IPS-20b (cell line): ENCODE measurements around the gene AMBP.

ENCODE experiments used
- H3K27ac ChIP-seq: one replicate; pipeline ENCODE4 v1.5.1; 2013; ENCODE audit warnings: low read length
- H3K27me3 ChIP-seq: 2 replicates; pipeline ENCODE4 v1.6.1; 2013; ENCODE audit warnings: mild to moderate bottlenecking, low read length, inconsistent platforms; ENCODE audit not compliant: insufficient read depth
- H3K36me3 ChIP-seq: 2 replicates; pipeline ENCODE4 v1.6.1; 2013; ENCODE audit warnings: low read depth, mild to moderate bottlenecking, inconsistent platforms, low read length, moderate library complexity; ENCODE audit not compliant: insufficient read depth
- H3K4me1 ChIP-seq: 2 replicates; pipeline ENCODE4 v1.6.1; 2013; ENCODE audit warnings: mild to moderate bottlenecking, control low read depth, inconsistent platforms, low read length, moderate library complexity; ENCODE audit not compliant: insufficient read depth
- H3K4me3 ChIP-seq: 2 replicates; pipeline ENCODE4 v1.5.1; 2013; ENCODE audit warnings: mild to moderate bottlenecking, low read length, inconsistent platforms
- H3K9ac ChIP-seq: 2 replicates; pipeline ENCODE4 v1.6.1; 2013; ENCODE audit warnings: low read depth, mild to moderate bottlenecking, inconsistent platforms, low read length, moderate library complexity
- H3K9me3 ChIP-seq: 2 replicates; pipeline ENCODE4 v1.6.1; 2013; ENCODE audit warnings: mild to moderate bottlenecking, low read depth, low read length, inconsistent platforms; ENCODE audit not compliant: insufficient read depth

Gene AMBP

GRCh38 chr9:114109124-114109523, 31.0 kb upstream of the AMBP start:
- Histone ChIP-seq H3K4me1 (no peaks in the 10 kb centered on the region), H3K9ac (no peak overlapping the region; the same call in 1 of the 2 replicates), H3K27ac (no peak overlapping the region), H3K9me3 (no peaks in the 10 kb centered on the region), H3K4me3 (no peak overlapping the region), H3K27me3 (peaks cover 46% of the 10 kb centered on the region), H3K36me3 (no peaks in the 10 kb centered on the region)

- H3K9ac ChIP-seq, result no peak overlapping the region; the same call in 1 of the 2 replicates
- no peaks in the 10 kb centered on the region for H3K9me3 ChIP-seq
- peaks cover 42% of the 10 kb centered on the region for H3K27me3 ChIP-seq
- H3K4me3 ChIP-seq, result no peak overlapping the region
- no peaks in the 10 kb centered on the region for H3K4me1 ChIP-seq
- H3K27ac ChIP-seq, result no peak overlapping the region
- H3K36me3 ChIP-seq, result no peaks in the 10 kb centered on the region
These were observed 30.1 kb upstream of the AMBP start for GRCh38 chr9:114108016-114108833.

- no peaks in the 10 kb centered on the region for H3K4me1 ChIP-seq
- no peak overlapping the region for H3K27ac ChIP-seq
- no peaks in the 10 kb centered on the region for H3K9me3 ChIP-seq
- no peaks in the 10 kb centered on the region for H3K36me3 ChIP-seq
- peaks cover 35% of the 10 kb centered on the region for H3K27me3 ChIP-seq
- H3K9ac ChIP-seq, result no peak overlapping the region
- H3K4me3 ChIP-seq, result no peak overlapping the region
These were observed 29.3 kb upstream of the AMBP start for GRCh38 chr9:114107286-114108001.

- no peaks in the 10 kb centered on the region for H3K36me3 ChIP-seq
These were observed 27.1 kb upstream of the AMBP start for GRCh38 chr9:114105236-114105635.

GRCh38 chr9:114102484-114102883, 24.4 kb upstream of the AMBP start:
- Histone ChIP-seq H3K27me3 (peaks cover 52% of the 10 kb centered on the region), H3K36me3 (no peaks in the 10 kb centered on the region), H3K4me1 (peaks cover 5% of the 10 kb centered on the region; the same call in 1 of the 2 replicates), H3K9me3 (0 out of 2 replicates have a peak, but pooled peaks cover 3% of the 10 kb centered on the region), H3K9ac (no peak overlapping the region), H3K27ac (no peak overlapping the region), H3K4me3 (no peak overlapping the region)

More at GRCh38 chr9:114105236-114105635, 27.1 kb upstream of the AMBP start:
- Histone ChIP-seq H3K9me3 (0 out of 2 replicates have a peak, but pooled peaks cover 3% of the 10 kb centered on the region), H3K9ac (no peak overlapping the region), H3K27ac (no peak overlapping the region), H3K4me1 (no peaks in the 10 kb centered on the region), H3K27me3 (peaks cover 47% of the 10 kb centered on the region), H3K4me3 (no peak overlapping the region)

GRCh38 chr9:114100536-114100935, 22.4 kb upstream of the AMBP start:
- Histone ChIP-seq H3K27ac (no peak overlapping the region), H3K4me3 (no peak overlapping the region), H3K36me3 (no peaks in the 10 kb centered on the region), H3K9me3 (0 out of 2 replicates have a peak, but pooled peaks cover 3% of the 10 kb centered on the region), H3K4me1 (peaks cover 5% of the 10 kb centered on the region; the same call in 1 of the 2 replicates), H3K9ac (no peak overlapping the region), H3K27me3 (peaks cover 61% of the 10 kb centered on the region)

GRCh38 chr9:114099669-114100270, 21.7 kb upstream of the AMBP start:
- Histone ChIP-seq H3K27ac (no peak overlapping the region), H3K36me3 (no peaks in the 10 kb centered on the region), H3K4me1 (peaks cover 5% of the 10 kb centered on the region; the same call in 1 of the 2 replicates), H3K9me3 (0 out of 2 replicates have a peak, but pooled peaks cover 3% of the 10 kb centered on the region), H3K9ac (no peak overlapping the region), H3K27me3 (peaks cover 57% of the 10 kb centered on the region), H3K4me3 (no peak overlapping the region)

GRCh38 chr9:114098936-114099668, 21.0 kb upstream of the AMBP start, which contains the start of gene KIF12:
Gene KIF12, minus strand, starts transcription at chr9:114099292. Its CDS starts 16 bp downstream, at chr9:114099276.
- Histone ChIP-seq H3K9me3 (0 out of 2 replicates have a peak, but pooled peaks cover 3% of the 10 kb centered on the region), H3K4me3 (peak within 1 kb of the TSS; percentile 76), H3K27me3 (peaks cover 54% of the 10 kb centered on the region), H3K9ac (peak within 1 kb of the TSS; percentile 56; the same call in 1 of the 2 replicates), H3K4me1 (peaks cover 5% of the 10 kb centered on the region; the same call in 1 of the 2 replicates), H3K36me3 (no peaks in the 10 kb centered on the region), H3K27ac (no peak within 1 kb of the TSS)

GRCh38 chr9:114098021-114098935, 20.2 kb upstream of the AMBP start:
- H3K9me3 ChIP-seq, result 0 out of 2 replicates have a peak, but pooled peaks cover 3% of the 10 kb centered on the region
- H3K4me3 ChIP-seq, result peak overlapping the region; percentile 76
- H3K36me3 ChIP-seq, result no peaks in the 10 kb centered on the region
- peaks cover 54% of the 10 kb centered on the region for H3K27me3 ChIP-seq
- H3K27ac ChIP-seq, result no peak overlapping the region
- H3K4me1 ChIP-seq, result peaks cover 5% of the 10 kb centered on the region; the same call in 1 of the 2 replicates
- H3K9ac ChIP-seq, result peak overlapping the region; percentile 56; the same call in 1 of the 2 replicates

GRCh38 chr9:114097613-114098020, 19.5 kb upstream of the AMBP start:
- Histone ChIP-seq H3K27ac (no peak overlapping the region), H3K36me3 (no peaks in the 10 kb centered on the region), H3K27me3 (peaks cover 54% of the 10 kb centered on the region), H3K4me3 (peak overlapping the region; percentile 63; the same call in 1 of the 2 replicates), H3K4me1 (peaks cover 5% of the 10 kb centered on the region; the same call in 1 of the 2 replicates), H3K9me3 (0 out of 2 replicates have a peak, but pooled peaks cover 3% of the 10 kb centered on the region), H3K9ac (no peak overlapping the region)
